GM21423 (cell line): Measurements from ENCODE around the gene ZDHHC14.

Experiments used
- ATAC-seq: cut with Tn5 transposase; IDR thresholded peaks from one replicate; pipeline ENCODE4 v1.9.1; 2021; ENCODE audit warnings: mild to moderate bottlenecking, moderate library complexity; ENCODE audit not compliant: unreplicated experiment

ZDHHC14 gene

GRCh38 chr6:157609556-157609955, 228.6 kb downstream of the ZDHHC14 start:
- no peak for ATAC-seq

GRCh38 chr6:157610451-157610999, 229.5 kb downstream of the ZDHHC14 start:
- ATAC-seq: no peak

- ATAC-seq: no peak
Observed at GRCh38 chr6:157611406-157611805, 230.4 kb downstream of the ZDHHC14 start.

- no peak for ATAC-seq
Observed at GRCh38 chr6:157613011-157613522, 232.1 kb downstream of the ZDHHC14 start.

GRCh38 chr6:157614026-157614568, 233.1 kb downstream of the ZDHHC14 start:
- peak; percentile 87 for ATAC-seq

GRCh38 chr6:157615420-157615769, 234.4 kb downstream of the ZDHHC14 start:
- no peak for ATAC-seq

- no peak for ATAC-seq
Observed at GRCh38 chr6:157615951-157616350, 235.0 kb downstream of the ZDHHC14 start.

GRCh38 chr6:157620944-157621343, 240.0 kb downstream of the ZDHHC14 start:
- no peak for ATAC-seq

- no peak for ATAC-seq
Observed at GRCh38 chr6:157621406-157621805, 240.4 kb downstream of the ZDHHC14 start.

GRCh38 chr6:157622427-157622826, 241.4 kb downstream of the ZDHHC14 start:
- ATAC-seq: no peak

- ATAC-seq: no peak
Observed at GRCh38 chr6:157625111-157625510, 244.1 kb downstream of the ZDHHC14 start.

GRCh38 chr6:157625764-157626163, 244.8 kb downstream of the ZDHHC14 start:
- ATAC-seq: no peak

GRCh38 chr6:157627195-157627966, 246.4 kb downstream of the ZDHHC14 start:
- ATAC-seq: no peak

- ATAC-seq: no peak
Observed at GRCh38 chr6:157628463-157628862, 247.5 kb downstream of the ZDHHC14 start.

- no peak for ATAC-seq
Observed at GRCh38 chr6:157629220-157629619, 248.2 kb downstream of the ZDHHC14 start.

GRCh38 chr6:157630463-157631080, 249.6 kb downstream of the ZDHHC14 start:
- no peak for ATAC-seq

GRCh38 chr6:157631412-157631811, 250.4 kb downstream of the ZDHHC14 start:
- ATAC-seq: no peak

- ATAC-seq: no peak
Observed at GRCh38 chr6:157631838-157632614, 251.0 kb downstream of the ZDHHC14 start.

- ATAC-seq: no peak
Observed at GRCh38 chr6:157632821-157633220, 251.8 kb downstream of the ZDHHC14 start.

GRCh38 chr6:157634546-157634945, 253.6 kb downstream of the ZDHHC14 start:
- ATAC-seq: no peak
